OCI-LY3 (cell line): ENCODE data around the gene YAP1.

Source experiments
- CTCF ChIP-seq: fragments of 200-600, 300-600 bp; sonication (generic); IDR thresholded peaks from 2 replicates; pipeline ENCODE4 v1.5.1; 2014; ENCODE audit warnings: antibody characterized with exemption, low read length, low read depth
- EZH2phosphoT487 ChIP-seq: fragments of 200-600 bp; shearing (Covaris generic); IDR thresholded peaks from 2 replicates; pipeline ENCODE4 v1.6.1; 2018; ENCODE audit warnings: antibody characterized with exemption, mixed run types, low read depth

GRCh38 chr11:102099755-102100154, 10.5 kb upstream of the YAP1 start:
- TF ChIP-seq CTCF = no peak
- no peak for TF ChIP-seq EZH2phosphoT487
